DND-41 (cell line): Measurements from ENCODE around the gene SDR42E1.

ENCODE experiments used
- ATAC-seq: fragments of 200-7000 bp; cut with Tn5 transposase; 3 replicates; pipeline ENCODE4 v1.9.1; 2021; ENCODE audit warnings: low read depth; ENCODE audit not compliant: insufficient read depth
- DNase-seq: peaks from one replicate; pipeline ENCODE4 v3.0.0-alpha.2; 2020
- H2AFZ ChIP-seq: 2 replicates; pipeline ENCODE4 v1.6.0; 2012; ENCODE audit warnings: low read depth, low read length
- H3K27ac ChIP-seq: 2 replicates; pipeline ENCODE4 v1.5.1; 2012; ENCODE audit warnings: low read length, inconsistent platforms
- H3K27me3 ChIP-seq: fragments of 200-600 bp; sonication (generic); 2 replicates; pipeline ENCODE4 v1.6.0; 2012; ENCODE audit warnings: low read length, mild to moderate bottlenecking, inconsistent platforms; ENCODE audit not compliant: insufficient read depth, poor library complexity
- H3K36me3 ChIP-seq: 2 replicates; pipeline ENCODE4 v1.5.1; 2012; ENCODE audit warnings: low read length, inconsistent platforms; ENCODE audit not compliant: insufficient read depth
- H3K4me1 ChIP-seq: 2 replicates; pipeline ENCODE4 v1.5.1; 2012; ENCODE audit warnings: mild to moderate bottlenecking, low read length; ENCODE audit not compliant: insufficient read depth
- H3K4me2 ChIP-seq: 2 replicates; pipeline ENCODE4 v1.6.0; 2012; ENCODE audit warnings: mild to moderate bottlenecking, moderate library complexity, low read length, inconsistent platforms; ENCODE audit not compliant: insufficient read depth
- H3K4me3 ChIP-seq, 2 experiments: fragments of 200-600 bp in 1 of 2; shearing (Covaris generic) in 1 of 2; 2 replicates each; pipeline ENCODE4 v1.5.1; 2012 to 2016; ENCODE audit warnings: inconsistent platforms in 2 of 2, low read length in 2 of 2, mild to moderate bottlenecking in 2 of 2, low read depth in 1 of 2, moderate library complexity in 1 of 2
- H3K79me2 ChIP-seq: 2 replicates; pipeline ENCODE4 v1.6.0; 2012; ENCODE audit warnings: low read length, inconsistent platforms; ENCODE audit not compliant: insufficient read depth
- H3K9ac ChIP-seq: 2 replicates; pipeline ENCODE4 v1.6.0; 2012; ENCODE audit warnings: low read depth, mild to moderate bottlenecking, inconsistent platforms, low read length, moderate library complexity
- H3K9me3 ChIP-seq: 2 replicates; pipeline ENCODE4 v1.5.1; 2012; ENCODE audit warnings: low read length, moderate library complexity, mild to moderate bottlenecking, inconsistent platforms; ENCODE audit not compliant: insufficient read depth, severe bottlenecking
- H4K20me1 ChIP-seq: 2 replicates; pipeline ENCODE4 v1.6.0; 2012; ENCODE audit warnings: low read length; ENCODE audit not compliant: insufficient read depth
- EZH2 ChIP-seq: IDR thresholded peaks from 3 replicates; pipeline ENCODE4 v1.6.1; 2012; ENCODE audit warnings: borderline replicate concordance, low read depth, mild to moderate bottlenecking, moderate library complexity, low read length, inconsistent platforms; ENCODE audit not compliant: severe bottlenecking
- TF ChIP-seq, protein P1 (sequence below): IDR thresholded peaks from 2 replicates; pipeline ENCODE4 v1.5.1; 2012; ENCODE audit warnings: borderline replicate concordance, low read length, moderate library complexity, mild to moderate bottlenecking; ENCODE audit not compliant: poor library complexity, severe bottlenecking; ENCODE audit errors: extremely low read depth

SDR42E1 gene

DNA sequence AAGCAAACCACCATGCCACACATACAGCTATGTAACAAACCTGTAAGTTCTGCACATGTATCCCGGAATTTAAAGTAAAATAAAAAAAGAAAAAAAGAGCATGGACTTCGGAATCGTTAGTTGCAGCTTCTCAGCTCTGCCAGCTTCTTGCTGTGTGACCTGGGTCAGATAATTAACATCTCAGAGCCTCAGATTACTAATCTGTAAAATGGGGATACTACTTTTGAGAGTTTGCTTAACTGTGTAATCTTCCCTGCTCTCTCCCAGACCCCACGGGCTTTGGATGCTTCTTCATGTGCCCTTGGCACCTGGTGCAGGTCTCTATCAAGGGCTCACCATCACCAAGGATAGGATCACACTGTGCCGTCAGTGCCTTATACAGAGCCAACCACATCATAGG, 40.4 kb upstream of the SDR42E1 start:
- Histone ChIP-seq H3K27me3 (no peaks in the 10 kb centered on the region), H3K79me2 (no peaks in the 10 kb centered on the region), H3K4me2 (no peak overlapping the region), H3K4me1 (no peaks in the 10 kb centered on the region), H3K27ac (no peak overlapping the region), H3K9me3 (no peaks in the 10 kb centered on the region), H3K4me3 (no peak overlapping the region), H2AFZ (no peak overlapping the region), H3K36me3 (no peaks in the 10 kb centered on the region), H4K20me1 (no peaks in the 10 kb centered on the region), H3K9ac (no peak overlapping the region)
- DNase-seq = no peak
- ATAC-seq = no peak
- no peak for TF ChIP-seq EZH2
- TF ChIP-seq, protein P1, sequence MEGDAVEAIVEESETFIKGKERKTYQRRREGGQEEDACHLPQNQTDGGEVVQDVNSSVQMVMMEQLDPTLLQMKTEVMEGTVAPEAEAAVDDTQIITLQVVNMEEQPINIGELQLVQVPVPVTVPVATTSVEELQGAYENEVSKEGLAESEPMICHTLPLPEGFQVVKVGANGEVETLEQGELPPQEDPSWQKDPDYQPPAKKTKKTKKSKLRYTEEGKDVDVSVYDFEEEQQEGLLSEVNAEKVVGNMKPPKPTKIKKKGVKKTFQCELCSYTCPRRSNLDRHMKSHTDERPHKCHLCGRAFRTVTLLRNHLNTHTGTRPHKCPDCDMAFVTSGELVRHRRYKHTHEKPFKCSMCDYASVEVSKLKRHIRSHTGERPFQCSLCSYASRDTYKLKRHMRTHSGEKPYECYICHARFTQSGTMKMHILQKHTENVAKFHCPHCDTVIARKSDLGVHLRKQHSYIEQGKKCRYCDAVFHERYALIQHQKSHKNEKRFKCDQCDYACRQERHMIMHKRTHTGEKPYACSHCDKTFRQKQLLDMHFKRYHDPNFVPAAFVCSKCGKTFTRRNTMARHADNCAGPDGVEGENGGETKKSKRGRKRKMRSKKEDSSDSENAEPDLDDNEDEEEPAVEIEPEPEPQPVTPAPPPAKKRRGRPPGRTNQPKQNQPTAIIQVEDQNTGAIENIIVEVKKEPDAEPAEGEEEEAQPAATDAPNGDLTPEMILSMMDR = no peak

DNA sequence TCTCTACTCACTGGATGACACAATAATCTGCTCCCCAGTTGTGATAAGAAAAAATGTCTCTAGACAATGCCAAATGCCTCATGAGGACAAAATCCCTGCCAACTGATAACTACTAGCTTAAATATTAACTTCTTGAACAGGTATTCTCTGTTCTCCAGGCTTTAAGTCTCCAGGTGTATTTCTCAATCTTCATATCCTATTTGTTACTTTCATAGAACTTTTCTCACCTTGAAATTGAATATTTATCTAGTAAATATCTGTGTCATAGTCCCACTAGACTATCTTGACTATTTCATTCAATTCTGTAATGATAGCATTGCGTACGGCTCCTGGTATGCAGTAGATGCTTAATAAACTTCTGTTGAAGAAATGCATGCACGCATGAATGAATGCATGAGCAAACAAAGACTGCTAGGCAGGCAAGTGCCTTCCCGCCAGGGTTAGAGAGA, 39.7 kb upstream of the SDR42E1 start:
- ATAC-seq (no peak), DNase-seq (no peak)
- H3K9ac ChIP-seq = no peak overlapping the region
- TF ChIP-seq, protein P1 = no peak
- no peak for TF ChIP-seq EZH2
- H3K27me3 ChIP-seq = no peaks in the 10 kb centered on the region
- no peaks in the 10 kb centered on the region for H3K9me3 ChIP-seq
- H2AFZ ChIP-seq = no peak overlapping the region
- H3K4me1 ChIP-seq = no peaks in the 10 kb centered on the region
- no peak overlapping the region for H3K4me2 ChIP-seq
- no peaks in the 10 kb centered on the region for H4K20me1 ChIP-seq
- no peaks in the 10 kb centered on the region for H3K79me2 ChIP-seq
- no peaks in the 10 kb centered on the region for H3K36me3 ChIP-seq
- no peak overlapping the region for H3K4me3 ChIP-seq
- no peak overlapping the region for H3K27ac ChIP-seq

DNA sequence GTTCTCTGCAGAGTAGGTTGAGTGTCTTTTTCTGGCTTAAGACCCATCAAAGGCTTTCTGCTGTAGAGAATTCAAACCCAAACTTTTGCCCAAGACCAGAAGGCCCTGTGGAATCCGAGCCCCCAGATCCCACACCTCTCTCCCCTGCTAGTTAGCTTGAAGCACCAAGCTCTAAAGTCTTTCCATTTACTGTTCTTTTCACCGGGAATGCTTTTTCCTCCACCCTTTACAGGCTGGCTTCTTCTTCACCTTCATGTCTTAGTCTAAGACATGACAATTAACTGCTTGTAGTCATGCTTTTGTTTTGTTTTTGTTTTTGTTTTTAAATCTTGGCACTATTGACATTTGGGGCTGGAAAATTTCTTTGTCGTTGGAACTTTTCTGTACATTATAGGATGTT, 39.2 kb upstream of the SDR42E1 start:
- Histone ChIP-seq H3K4me3 (no peak overlapping the region), H3K4me1 (no peaks in the 10 kb centered on the region), H3K79me2 (no peaks in the 10 kb centered on the region), H3K9ac (no peak overlapping the region), H4K20me1 (no peaks in the 10 kb centered on the region), H3K27ac (no peak overlapping the region), H3K9me3 (no peaks in the 10 kb centered on the region), H3K36me3 (no peaks in the 10 kb centered on the region), H3K27me3 (no peaks in the 10 kb centered on the region), H3K4me2 (no peak overlapping the region), H2AFZ (no peak overlapping the region)
- TF ChIP-seq, protein P1 = no peak
- no peak for TF ChIP-seq EZH2
- no peak for DNase-seq
- ATAC-seq = no peak

DNA sequence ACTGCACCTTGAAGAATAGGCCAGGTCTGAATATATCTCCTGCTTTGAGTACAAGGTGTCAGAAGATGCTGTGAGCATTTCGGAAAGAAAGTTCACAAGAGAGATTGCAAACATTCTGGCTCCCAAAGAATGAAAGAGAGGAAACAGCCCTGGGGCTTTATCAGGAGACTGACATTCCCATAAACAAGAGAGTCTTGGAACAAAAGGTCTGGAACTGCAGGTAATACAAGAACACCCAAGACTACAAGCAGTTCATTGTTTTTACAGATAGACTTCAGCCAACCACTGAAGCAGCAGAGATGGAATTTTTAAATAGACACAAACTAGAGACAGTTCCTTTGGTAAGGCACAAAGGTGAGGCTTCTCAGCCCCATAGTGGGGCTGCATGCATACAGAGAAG, 38.2 kb upstream of the SDR42E1 start:
- Histone ChIP-seq H3K27ac (no peak overlapping the region), H3K4me2 (no peak overlapping the region), H3K4me1 (no peaks in the 10 kb centered on the region), H3K36me3 (no peaks in the 10 kb centered on the region), H3K79me2 (no peaks in the 10 kb centered on the region), H3K27me3 (no peaks in the 10 kb centered on the region), H3K4me3 (no peak overlapping the region), H3K9ac (no peak overlapping the region), H3K9me3 (no peaks in the 10 kb centered on the region), H2AFZ (no peak overlapping the region), H4K20me1 (no peaks in the 10 kb centered on the region)
- TF ChIP-seq EZH2 = no peak
- ATAC-seq = no peak
- DNase-seq = no peak
